Mucosa of rectum (tissue), 2 donors: ENCODE data around the gene UBR4.
A peak's percentile ranks its signal among the peaks of the same experiment; 100 is the strongest.

ENCODE experiments used
- H3K27ac ChIP-seq, 2 donors: one replicate each; pipeline ENCODE4 v1.7.0; 2013; ENCODE audit warnings: inconsistent platforms in 2 of 2, low read depth in 2 of 2, low read length in 2 of 2
- H3K27me3 ChIP-seq, 2 donors: one replicate each; pipeline ENCODE4 v1.7.0; 2013; ENCODE audit warnings: low read length in 2 of 2; ENCODE audit not compliant: control insufficient read depth in 2 of 2, insufficient read depth in 2 of 2
- H3K36me3 ChIP-seq, 2 donors: one replicate each; pipeline ENCODE4 v1.7.0; 2013; ENCODE audit warnings: low read length in 2 of 2; ENCODE audit not compliant: control insufficient read depth in 2 of 2, insufficient read depth in 2 of 2
- H3K4me1 ChIP-seq, 2 donors: one replicate each; pipeline ENCODE4 v1.7.0; 2013; ENCODE audit warnings: low read length in 2 of 2, mild to moderate bottlenecking in 1 of 2; ENCODE audit not compliant: control insufficient read depth in 2 of 2, insufficient read depth in 2 of 2
- H3K4me3 ChIP-seq, 2 donors: one replicate each; pipeline ENCODE4 v1.7.0; 2013; ENCODE audit warnings: low read length in 2 of 2
- H3K9ac ChIP-seq, 2 donors: one replicate each; pipeline ENCODE4 v1.7.0; 2013; ENCODE audit warnings: low read length in 2 of 2, low read depth in 1 of 2, mild to moderate bottlenecking in 1 of 2
- H3K9me3 ChIP-seq, 2 donors: one replicate each; pipeline ENCODE4 v1.7.0; 2013; ENCODE audit warnings: low read length in 2 of 2; ENCODE audit not compliant: control insufficient read depth in 2 of 2
- donor health status: healthy.
- donor health status: Normal muscosa, but diverticular disease.

The UBR4 gene

DNA sequence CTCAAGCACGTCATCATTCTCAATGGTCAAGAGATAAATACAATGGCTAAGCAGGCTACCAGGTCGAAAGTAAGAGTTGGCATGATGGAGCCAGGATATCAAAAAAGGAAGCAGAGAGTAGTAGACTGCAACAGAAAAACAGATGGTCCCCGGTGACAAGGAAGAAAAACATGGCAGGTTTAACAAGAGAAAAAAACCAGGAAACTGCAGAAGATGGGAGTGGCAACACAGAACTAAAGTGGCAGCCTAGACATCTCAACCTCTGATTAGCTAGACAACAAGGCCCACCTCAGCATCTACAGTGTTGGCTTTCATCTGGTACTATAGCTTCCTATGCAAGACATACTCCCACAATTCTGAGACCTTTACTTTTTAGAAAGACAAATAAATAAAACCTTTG is 3.1 kb downstream of the UBR4 start:
- Histone ChIP-seq H3K9ac (no peak overlapping the region), H3K4me3 (no peak overlapping the region), H3K9me3 (no peaks in the 10 kb centered on the region), H3K27me3 (no peaks in the 10 kb centered on the region), H3K36me3 (no peaks in the 10 kb centered on the region), H3K4me1 (peaks cover 20 to 27% of the 10 kb centered on the region in 2 donors), H3K27ac (peak overlapping the region in 1 of 2 donors; percentile 5)

DNA sequence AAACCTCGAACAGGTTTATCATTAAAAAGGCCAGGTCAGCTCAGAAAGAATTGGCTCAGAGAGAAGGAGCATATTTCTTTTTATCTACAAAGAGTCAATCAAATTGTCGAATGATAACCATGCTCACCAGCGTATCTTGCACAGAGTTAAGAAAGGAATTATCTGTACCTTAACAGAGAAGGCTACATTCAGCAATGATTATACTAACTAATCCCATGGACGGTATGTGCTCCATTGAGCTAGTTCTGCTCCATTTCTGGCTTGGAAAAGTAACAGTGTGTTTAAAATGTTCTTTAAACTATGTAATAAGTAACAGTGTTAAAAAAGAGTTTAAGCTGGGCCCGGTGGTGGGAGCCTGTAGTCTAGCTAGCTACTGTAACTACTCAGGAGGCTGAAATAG is 4.2 kb downstream of the UBR4 start:
- no peaks in the 10 kb centered on the region for H3K9me3 ChIP-seq
- H3K27me3 ChIP-seq: no peaks in the 10 kb centered on the region
- H3K4me1 ChIP-seq: peaks cover 12 to 16% of the 10 kb centered on the region in 2 donors
- H3K27ac ChIP-seq: no peak overlapping the region
- H3K36me3 ChIP-seq: peaks cover 0 to 6% of the 10 kb centered on the region in 2 donors
- no peak overlapping the region for H3K4me3 ChIP-seq
- H3K9ac ChIP-seq: no peak overlapping the region

DNA sequence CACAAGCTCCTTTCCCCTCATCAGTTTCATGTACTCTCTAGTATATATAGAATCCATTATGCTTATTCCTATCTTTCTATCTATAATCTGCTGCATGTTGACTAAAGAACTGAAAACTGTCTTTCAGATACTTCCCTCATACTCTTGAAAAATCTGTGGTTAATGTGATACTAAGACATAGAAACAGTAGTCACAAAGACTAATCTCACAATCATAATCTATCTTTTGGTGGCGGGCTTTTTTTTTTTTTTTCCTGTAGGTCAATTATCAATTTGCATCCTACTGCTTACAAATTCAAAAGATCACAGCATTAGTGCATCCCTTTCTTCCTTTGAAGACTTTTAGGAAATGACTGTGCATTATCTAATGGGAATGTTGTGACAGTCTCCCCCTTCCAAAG is 4.7 kb downstream of the UBR4 start:
- H3K27me3 ChIP-seq: no peaks in the 10 kb centered on the region
- no peak overlapping the region for H3K9ac ChIP-seq
- H3K9me3 ChIP-seq: no peaks in the 10 kb centered on the region
- H3K36me3 ChIP-seq: peaks cover 0 to 7% of the 10 kb centered on the region in 2 donors
- no peak overlapping the region for H3K4me3 ChIP-seq
- no peak overlapping the region for H3K27ac ChIP-seq
- peaks cover 12% of the 10 kb centered on the region in 2 donors for H3K4me1 ChIP-seq

DNA sequence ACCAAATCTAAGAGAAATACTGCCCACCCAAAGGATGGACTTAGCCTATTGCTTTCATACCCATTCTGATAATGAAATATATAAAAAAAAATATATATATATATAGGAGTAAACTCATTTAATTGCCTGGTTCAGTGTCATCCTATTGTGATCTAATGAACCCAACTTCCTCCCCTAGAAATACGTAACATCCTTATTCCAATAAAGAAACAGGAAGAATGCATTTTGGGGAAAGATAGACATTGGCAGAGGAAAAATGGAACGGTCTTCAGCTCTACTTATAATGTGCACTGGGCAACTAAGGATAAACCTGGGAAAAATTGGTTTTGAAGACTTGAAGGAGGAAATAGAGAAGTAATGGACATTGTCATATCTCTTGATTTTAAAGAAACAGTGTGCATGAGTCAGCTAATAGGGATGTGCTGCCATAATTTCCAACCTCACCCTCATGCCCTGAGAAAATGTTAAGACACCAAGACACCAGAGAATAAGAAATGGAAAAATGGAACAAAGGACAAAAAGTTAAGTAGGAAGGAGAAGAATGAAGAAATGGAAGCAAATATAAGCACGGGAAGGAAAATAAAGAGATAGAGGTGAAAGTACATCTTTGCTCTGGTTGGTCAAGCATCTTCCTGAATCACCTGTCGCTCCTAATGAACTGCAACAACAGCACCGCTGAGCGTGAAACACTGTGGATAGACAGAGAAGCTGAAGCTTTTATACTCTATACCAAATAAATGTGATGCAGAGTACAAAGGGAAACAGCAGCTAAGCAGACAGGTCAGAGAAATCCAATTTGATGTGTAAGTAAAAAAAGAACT is 5.4 kb downstream of the UBR4 start:
- Histone ChIP-seq H3K27ac (no peak overlapping the region), H3K9ac (no peak overlapping the region), H3K4me1 (peaks cover 12% of the 10 kb centered on the region in 2 donors), H3K27me3 (no peaks in the 10 kb centered on the region), H3K36me3 (peaks cover 3 to 14% of the 10 kb centered on the region in 2 donors), H3K9me3 (no peaks in the 10 kb centered on the region), H3K4me3 (no peak overlapping the region)

DNA sequence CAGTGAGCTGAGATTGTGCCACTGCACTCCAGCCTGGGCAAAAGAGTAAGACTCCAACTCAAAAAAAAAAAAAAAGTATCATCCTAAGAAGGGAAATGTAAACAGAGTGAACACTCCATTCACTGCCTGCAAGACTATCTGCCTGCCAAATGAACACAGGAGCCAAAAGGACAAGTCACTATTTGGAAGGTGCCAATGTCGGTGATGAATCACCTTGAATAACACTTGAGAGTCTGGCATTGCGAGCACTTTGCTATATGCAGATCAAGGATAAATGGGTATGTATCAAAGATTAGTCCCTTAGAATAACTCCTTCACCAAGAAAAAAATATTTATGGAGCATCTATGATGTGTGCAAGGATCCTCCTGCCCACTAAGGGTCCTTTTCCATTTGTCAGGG is 6.6 kb downstream of the UBR4 start:
- peaks cover 4 to 6% of the 10 kb centered on the region in 2 donors for H3K4me1 ChIP-seq
- no peak overlapping the region for H3K9ac ChIP-seq
- H3K27ac ChIP-seq: no peak overlapping the region
- H3K36me3 ChIP-seq: peaks cover 9 to 26% of the 10 kb centered on the region in 2 donors
- no peaks in the 10 kb centered on the region for H3K9me3 ChIP-seq
- H3K4me3 ChIP-seq: no peak overlapping the region
- H3K27me3 ChIP-seq: no peaks in the 10 kb centered on the region

DNA sequence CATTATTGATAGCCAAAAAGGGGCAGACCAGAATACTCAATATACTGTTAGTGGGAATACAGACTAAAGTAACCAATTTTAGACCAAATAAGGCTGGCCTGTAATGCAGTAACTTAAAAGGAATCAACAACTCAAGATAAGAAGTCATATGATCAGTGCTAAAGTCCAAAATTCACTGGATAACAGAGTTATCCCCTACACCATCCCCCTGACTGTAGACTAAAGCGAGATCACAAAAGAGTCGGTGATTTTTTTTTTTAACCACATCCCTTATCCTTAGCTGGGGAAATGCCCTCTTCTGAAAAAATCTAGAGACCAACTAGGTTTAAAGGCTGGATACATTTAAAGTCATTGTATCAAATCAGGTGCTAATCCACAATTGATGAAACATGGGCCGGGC is 7.7 kb downstream of the UBR4 start:
- H3K27ac ChIP-seq: no peak overlapping the region
- peaks cover 3 to 6% of the 10 kb centered on the region in 2 donors for H3K4me1 ChIP-seq
- H3K27me3 ChIP-seq: no peaks in the 10 kb centered on the region
- no peaks in the 10 kb centered on the region for H3K9me3 ChIP-seq
- no peak overlapping the region for H3K4me3 ChIP-seq
- H3K9ac ChIP-seq: no peak overlapping the region
- peaks cover 19 to 37% of the 10 kb centered on the region in 2 donors for H3K36me3 ChIP-seq

DNA sequence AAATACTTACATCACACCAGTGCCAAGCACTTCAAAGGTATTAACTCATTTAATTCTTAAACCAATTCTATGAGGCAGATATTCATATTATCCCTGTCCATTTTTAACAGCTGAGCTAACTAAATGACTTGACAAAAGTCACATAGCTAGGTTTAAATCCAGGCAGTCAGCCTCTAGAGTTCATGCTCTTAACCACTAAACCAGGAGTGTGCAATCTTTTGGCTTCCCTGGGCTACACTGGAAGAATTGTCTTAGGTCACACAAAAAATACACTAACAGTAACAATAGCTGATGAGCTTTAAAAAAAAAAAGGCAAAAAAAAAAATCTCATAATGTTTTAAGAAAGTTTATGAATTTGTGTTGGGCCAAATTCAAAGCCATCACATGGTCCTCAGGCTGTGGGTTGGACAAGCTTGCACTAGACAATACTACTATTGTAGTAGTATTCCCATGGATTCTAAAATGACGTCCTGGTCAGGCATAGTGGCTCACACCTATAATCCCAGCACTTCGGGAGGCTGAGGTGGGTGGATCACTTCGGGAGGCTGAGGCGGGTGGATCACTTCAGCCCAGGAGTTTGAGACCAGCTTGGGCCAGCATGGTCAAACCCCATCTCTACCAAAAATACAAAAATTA is 10.0 kb downstream of the UBR4 start:
- H3K36me3 ChIP-seq: peaks cover 40 to 55% of the 10 kb centered on the region in 2 donors

DNA sequence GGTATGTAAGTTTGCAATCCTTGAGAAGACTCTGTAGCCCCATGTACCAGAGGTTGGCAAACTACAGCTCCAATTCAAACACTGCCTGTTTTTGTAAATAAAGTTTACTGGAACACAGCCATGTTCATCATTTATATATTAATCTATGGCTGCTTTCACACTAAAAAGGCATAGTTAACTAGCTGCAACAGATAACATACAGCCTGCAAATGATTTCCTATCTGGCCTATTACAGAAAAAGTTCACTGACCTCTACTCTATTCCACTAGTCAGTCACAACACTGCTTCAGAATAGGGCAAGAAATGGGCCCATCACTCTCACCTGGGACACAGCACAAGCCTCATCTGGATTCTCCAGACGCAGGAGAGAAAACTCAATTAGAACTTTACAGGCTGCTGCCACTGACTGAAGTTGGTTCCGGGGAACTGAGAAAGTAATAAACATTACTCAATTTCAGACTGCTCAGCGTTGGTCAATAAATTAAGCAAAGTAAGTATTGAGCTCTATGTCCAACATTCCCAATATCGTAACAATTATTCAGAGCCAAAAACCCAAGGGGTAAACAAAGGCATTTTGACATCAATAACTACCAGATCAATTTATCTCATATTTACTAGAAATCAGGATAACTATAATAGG is 10.6 kb downstream of the UBR4 start:
- Histone ChIP-seq H3K36me3 (peaks cover 40 to 55% of the 10 kb centered on the region in 2 donors), H3K4me1 (peaks cover 0 to 6% of the 10 kb centered on the region in 2 donors), H3K27me3 (no peaks in the 10 kb centered on the region), H3K9ac (no peak overlapping the region), H3K27ac (no peak overlapping the region), H3K4me3 (no peak overlapping the region), H3K9me3 (no peaks in the 10 kb centered on the region)

More for the DNA sequence above, 10.0 kb downstream of the UBR4 start:
- no peaks in the 10 kb centered on the region for H3K27me3 ChIP-seq
- no peak overlapping the region for H3K9ac ChIP-seq
- H3K27ac ChIP-seq: no peak overlapping the region
- peaks cover 0 to 6% of the 10 kb centered on the region in 2 donors for H3K4me1 ChIP-seq
- no peak overlapping the region for H3K4me3 ChIP-seq
- no peaks in the 10 kb centered on the region for H3K9me3 ChIP-seq

DNA sequence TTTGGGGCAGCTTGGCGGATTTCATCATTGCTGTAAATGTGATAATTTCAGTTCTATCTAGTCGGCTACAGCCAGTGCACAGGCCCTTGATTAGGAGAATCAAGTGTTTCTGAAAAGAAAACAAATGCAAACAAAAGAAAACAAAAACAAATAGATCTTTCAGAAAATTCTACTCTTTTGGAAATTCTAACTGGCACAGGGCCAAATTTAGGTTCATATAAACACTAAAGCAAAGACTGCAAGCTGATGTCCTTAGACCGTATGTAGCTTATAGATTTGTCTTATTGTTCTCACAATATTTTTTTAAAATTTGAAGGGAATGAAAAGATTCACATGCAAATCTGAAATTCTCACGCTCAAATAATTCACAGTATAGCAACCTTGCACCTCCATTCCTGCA is 11.2 kb downstream of the UBR4 start:
- Histone ChIP-seq H3K9ac (no peak overlapping the region), H3K4me3 (no peak overlapping the region), H3K9me3 (no peaks in the 10 kb centered on the region), H3K4me1 (peaks cover 0 to 6% of the 10 kb centered on the region in 2 donors), H3K27ac (no peak overlapping the region), H3K36me3 (peaks cover 41 to 61% of the 10 kb centered on the region in 2 donors), H3K27me3 (no peaks in the 10 kb centered on the region)

DNA sequence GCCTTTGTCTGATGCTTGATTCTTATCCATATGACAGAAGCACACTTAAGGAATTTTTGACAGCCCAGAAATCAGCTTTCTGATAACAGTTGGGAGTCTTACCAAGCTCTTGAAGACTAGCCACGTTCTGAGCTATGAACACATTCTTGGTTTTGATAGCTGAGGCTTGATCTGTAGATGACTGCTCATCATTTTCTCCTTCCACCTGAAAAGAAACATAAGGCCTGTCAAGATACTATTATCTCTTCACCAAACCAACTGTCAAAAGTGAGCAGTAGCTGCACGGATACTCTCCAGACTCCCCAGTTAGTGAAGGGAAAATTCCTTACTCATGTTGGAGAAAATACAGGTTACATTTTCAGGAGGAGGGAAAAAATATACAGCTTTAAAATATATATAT is 12.2 kb downstream of the UBR4 start:
- no peak overlapping the region for H3K9ac ChIP-seq
- no peaks in the 10 kb centered on the region for H3K9me3 ChIP-seq
- H3K27ac ChIP-seq: no peak overlapping the region
- H3K4me3 ChIP-seq: no peak overlapping the region
- no peaks in the 10 kb centered on the region for H3K27me3 ChIP-seq
- peaks cover 51 to 70% of the 10 kb centered on the region in 2 donors for H3K36me3 ChIP-seq
- H3K4me1 ChIP-seq: peaks cover 0 to 6% of the 10 kb centered on the region in 2 donors
